Right lobe of liver (tissue), 4 donors: Measurements from ENCODE around the gene NDUFS7.
"Not testable (repeated sequence)": the region's sequence is repeated elsewhere in the genome, so short reads cannot be mapped to it uniquely, and the experiment has no call there.

ENCODE experiments used
- CTCF ChIP-seq, 4 donors: fragments of 200-600 bp in 3 of 4; fragments of 450-650 bp in 1 of 4; IDR thresholded peaks; one replicate each; pipeline versions ENCODE4 v1.5.1 to v1.8.0; 2016 to 2022; ENCODE audit warnings: antibody characterized with exemption in 4 of 4, mild to moderate bottlenecking in 2 of 4
- POLR2A ChIP-seq: fragments of 450-650 bp; IDR thresholded peaks from one replicate; pipeline ENCODE4 v1.6.1; 2017; ENCODE audit warnings: antibody characterized with exemption, mild to moderate bottlenecking
- donor health status: DM: no; HTN: no; CAD: no.
- donor health status: DM: no; HTN: no; CAD: no.
- donor health status: DM: no; HTN: yes; CAD: no.

GRCh38 chr19:1439525-1440417, 56.1 kb downstream of the NDUFS7 start:
- TF ChIP-seq CTCF (IDR thresholded peaks at IDR 0.05); POLR2A: not testable (repeated sequence)
